HG03378 (cell line): ENCODE data around the gene COL16A1.

Source experiments
- ATAC-seq: cut with Tn5 transposase; IDR thresholded peaks from one replicate; pipeline ENCODE4 v1.9.1; 2021; ENCODE audit warnings: mild to moderate bottlenecking, moderate library complexity; ENCODE audit not compliant: unreplicated experiment

COL16A1 gene

GRCh38 chr1:31733389-31734219, 29.8 kb upstream of the COL16A1 start:
- ATAC-seq: no peak

GRCh38 chr1:31732751-31733289, 29.0 kb upstream of the COL16A1 start:
- no peak for ATAC-seq

- ATAC-seq: no peak
Observed at GRCh38 chr1:31732343-31732742, 28.5 kb upstream of the COL16A1 start.

- no peak for ATAC-seq
Observed at GRCh38 chr1:31731049-31731565, 27.3 kb upstream of the COL16A1 start.

- no peak for ATAC-seq
Observed at GRCh38 chr1:31730336-31731048, 26.7 kb upstream of the COL16A1 start.

GRCh38 chr1:31727849-31728248, 24.0 kb upstream of the COL16A1 start:
- ATAC-seq: no peak

- ATAC-seq: no peak
Observed at GRCh38 chr1:31727195-31727594, 23.4 kb upstream of the COL16A1 start.

- ATAC-seq: no peak
Observed at GRCh38 chr1:31726715-31727114, 22.9 kb upstream of the COL16A1 start.

GRCh38 chr1:31725777-31726535, 22.1 kb upstream of the COL16A1 start:
- no peak for ATAC-seq

- ATAC-seq: no peak
Observed at GRCh38 chr1:31725134-31725533, 21.3 kb upstream of the COL16A1 start.

- ATAC-seq: no peak
Observed at GRCh38 chr1:31723828-31724359, 20.1 kb upstream of the COL16A1 start.

- no peak for ATAC-seq
Observed at GRCh38 chr1:31718327-31718897, 14.6 kb upstream of the COL16A1 start.

GRCh38 chr1:31717341-31717740, 13.5 kb upstream of the COL16A1 start:
- no peak for ATAC-seq

GRCh38 chr1:31715873-31716220, 12.0 kb upstream of the COL16A1 start:
- ATAC-seq: no peak

- ATAC-seq: no peak
Observed at GRCh38 chr1:31715087-31715872, 11.5 kb upstream of the COL16A1 start.

- ATAC-seq: no peak
Observed at GRCh38 chr1:31714442-31715086, 10.7 kb upstream of the COL16A1 start.

GRCh38 chr1:31712630-31713029, 8.8 kb upstream of the COL16A1 start:
- no peak for ATAC-seq

- ATAC-seq: no peak
Observed at GRCh38 chr1:31712068-31712467, 8.3 kb upstream of the COL16A1 start.

- no peak for ATAC-seq
Observed at GRCh38 chr1:31708324-31708723, 4.5 kb upstream of the COL16A1 start.
